GM18508 (cell line): Measurements from ENCODE around the gene EPB41L1.

ENCODE experiments used
- ATAC-seq: cut with Tn5 transposase; IDR thresholded peaks from one replicate; pipeline ENCODE4 v1.9.1; 2021; ENCODE audit warnings: moderate number of reproducible peaks; ENCODE audit not compliant: insufficient read depth, unreplicated experiment

Gene EPB41L1

DNA sequence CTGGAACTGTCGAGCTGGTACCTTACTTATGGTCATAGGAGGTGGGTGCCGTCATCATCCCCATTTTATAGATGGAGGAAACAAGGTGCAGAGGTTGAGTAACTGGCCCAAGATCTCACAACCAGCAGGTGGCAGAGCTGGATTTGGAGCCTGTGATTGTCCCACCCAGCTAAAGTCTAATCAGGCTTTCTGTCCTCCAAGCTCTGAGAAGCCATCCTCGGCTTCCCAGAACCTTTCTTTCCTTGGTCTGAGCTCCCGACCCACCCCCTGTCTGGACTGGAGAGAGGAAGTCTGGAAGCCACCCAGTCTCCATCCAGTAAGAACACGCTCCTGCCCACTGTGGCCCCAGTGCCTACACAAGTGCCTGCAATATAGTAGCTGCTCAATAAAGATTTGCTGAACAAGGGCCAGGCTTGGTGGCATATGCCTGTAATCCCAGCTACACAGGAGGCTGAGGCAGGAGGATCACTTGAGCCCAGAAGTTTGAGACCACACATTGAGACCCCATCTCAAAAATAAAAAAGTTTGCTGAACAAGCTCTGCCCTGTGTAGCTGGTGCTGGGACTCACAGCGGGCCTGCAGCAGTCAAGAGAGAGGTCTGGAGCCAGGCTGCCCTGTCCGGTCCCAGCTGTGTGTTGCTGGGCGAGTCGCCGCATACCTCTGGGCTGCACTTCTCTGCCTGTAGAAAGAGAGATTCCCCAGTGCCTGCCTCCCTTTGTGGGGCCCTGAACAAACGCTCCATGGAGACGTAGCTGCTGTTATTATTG, 119.1 kb downstream of the EPB41L1 start:
- ATAC-seq, result no peak

GRCh38 chr20:36274181-36274841, 119.8 kb downstream of the EPB41L1 start:
- ATAC-seq, result no peak

DNA sequence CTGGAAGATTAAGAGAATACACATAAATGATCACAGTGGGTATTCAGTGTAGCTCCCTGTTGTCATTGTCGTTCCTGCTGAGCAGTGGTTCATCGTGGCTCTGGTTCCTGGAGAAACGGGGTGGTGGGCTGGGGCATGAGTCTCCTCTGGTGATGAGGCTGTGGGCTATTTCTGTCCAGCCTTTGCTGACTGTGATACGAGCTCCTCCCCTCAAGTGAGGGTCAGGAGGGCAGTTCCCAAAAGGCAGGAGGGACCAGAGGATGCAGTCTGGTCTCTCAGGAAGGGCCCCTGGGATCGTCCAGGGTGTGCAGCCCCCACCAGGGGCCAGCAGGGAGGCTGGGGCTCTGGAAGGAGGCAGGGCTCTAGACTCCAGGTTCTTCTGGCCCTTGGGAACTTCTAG, 120.5 kb downstream of the EPB41L1 start:
- no peak for ATAC-seq

- ATAC-seq, result no peak
Measured at GRCh38 chr20:36275441-36276189, 121.1 kb downstream of the EPB41L1 start.

GRCh38 chr20:36277546-36277945, 123.0 kb downstream of the EPB41L1 start:
- ATAC-seq, result no peak

GRCh38 chr20:36279362-36279761, 124.8 kb downstream of the EPB41L1 start:
- ATAC-seq, result no peak

- no peak for ATAC-seq
Measured at GRCh38 chr20:36279776-36280175, 125.2 kb downstream of the EPB41L1 start.

DNA sequence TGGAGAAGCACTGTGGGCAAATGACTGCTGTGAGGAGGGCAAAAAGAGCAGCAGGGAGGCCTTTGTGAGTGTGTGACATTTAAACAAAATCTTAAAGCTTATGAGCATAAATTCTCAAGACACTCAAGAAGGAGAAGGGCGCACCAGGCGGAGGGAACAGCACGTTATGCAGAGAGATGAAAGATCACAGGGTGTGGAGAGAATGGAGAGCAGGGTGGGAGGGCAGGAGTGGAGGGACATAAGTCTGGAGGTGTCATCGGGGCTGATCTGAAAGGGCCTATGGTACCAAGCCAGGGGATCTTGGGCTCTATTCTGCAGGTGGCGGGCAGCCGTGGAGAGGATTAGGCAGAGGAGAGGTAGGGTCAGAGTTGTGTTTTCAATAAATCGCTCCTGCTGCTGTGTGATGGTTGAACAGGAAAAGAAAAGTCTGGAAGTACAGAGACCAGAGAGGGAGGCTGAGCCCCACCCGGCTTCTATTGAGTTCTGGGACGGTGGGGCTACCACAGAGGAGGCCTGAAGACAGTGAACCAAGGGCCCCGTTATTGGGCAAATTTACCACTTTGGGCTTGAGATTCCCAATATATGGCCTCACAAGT, 127.3 kb downstream of the EPB41L1 start:
- ATAC-seq, result no peak
